Posterior cingulate gyrus (tissue), 11 donors: Measurements from ENCODE around the gene FNTB.
"Not testable (repeated sequence)": the region's sequence is repeated elsewhere in the genome, so short reads cannot be mapped to it uniquely, and the experiment has no call there.

ENCODE experiments used
- DNase-seq, 10 donors: peaks; one replicate each; pipeline versions ENCODE4 v3.0.0 to v3.0.0-alpha.2; 2020 to 2021; ENCODE audit warnings: mixed read lengths in 3 of 10
- intact Hi-C: fragments of 100-400 bp; cut with DNase I; formaldehyde crosslinking; loops from one replicate; pipeline ENCODE4 v1.15.1; 2023

Gene FNTB

DNA sequence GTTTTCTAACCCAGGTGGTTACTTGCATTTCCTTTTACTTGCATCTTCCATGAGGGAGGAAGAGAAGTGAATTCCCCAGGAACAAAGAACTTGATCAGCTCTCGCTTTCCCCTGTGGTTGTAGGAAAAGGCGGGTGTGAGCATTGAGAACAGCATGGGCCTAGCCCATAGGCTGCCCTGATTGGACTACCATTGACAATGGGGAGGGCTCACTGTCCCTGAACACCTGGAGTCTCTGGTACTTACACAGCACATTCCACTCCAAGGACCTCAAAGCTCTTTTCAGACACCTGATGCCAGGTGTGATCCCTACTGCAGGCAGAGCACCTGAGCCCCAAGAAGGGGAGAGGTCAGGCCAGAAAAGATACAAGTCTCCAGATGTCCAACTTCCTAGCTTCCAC lies 90.6 kb downstream of the FNTB start:
- intact Hi-C loops, result no loop called here
- DNase-seq, result no peak

DNA sequence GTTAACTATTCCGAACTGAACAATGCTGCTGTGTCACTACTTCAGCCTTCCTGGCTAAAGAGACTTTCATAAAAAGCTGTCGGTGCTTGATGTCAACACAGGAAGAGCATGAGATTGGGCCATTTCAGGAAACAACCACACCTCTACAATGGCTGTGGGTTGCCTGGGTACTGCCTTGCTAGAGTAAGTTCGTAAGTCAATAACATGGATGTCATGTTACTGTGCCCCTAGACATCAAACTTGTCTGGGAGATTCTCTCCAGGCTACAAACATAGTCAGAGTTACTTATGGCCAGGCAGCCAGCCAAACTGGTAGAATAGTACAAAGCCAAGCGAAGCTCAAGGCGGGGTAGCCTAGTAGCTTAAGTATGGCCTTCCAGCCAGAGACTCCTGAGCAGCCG lies 92.5 kb downstream of the FNTB start:
- intact Hi-C loops, result no loop called here
- no peak for DNase-seq

DNA sequence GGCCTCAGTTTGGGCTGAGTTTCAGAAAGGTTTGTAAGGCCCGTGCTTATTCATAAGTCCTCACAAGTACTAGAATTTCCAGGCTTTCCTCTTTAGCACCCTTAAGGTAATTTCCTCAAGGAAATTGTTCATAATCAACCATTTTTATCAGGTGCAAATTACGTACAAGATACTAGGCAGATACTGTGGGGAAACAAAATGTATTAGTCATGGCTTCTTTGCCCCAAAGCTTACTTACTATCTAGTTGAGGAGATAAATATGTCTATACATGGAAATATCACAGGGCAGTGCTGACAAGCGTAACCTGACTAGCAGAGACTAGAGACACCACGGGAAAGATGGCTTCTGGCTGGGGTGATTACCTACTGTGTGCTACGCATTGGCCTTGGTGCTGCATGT lies 93.1 kb downstream of the FNTB start:
- no peak for DNase-seq
- intact Hi-C loops, result no loop called here

DNA sequence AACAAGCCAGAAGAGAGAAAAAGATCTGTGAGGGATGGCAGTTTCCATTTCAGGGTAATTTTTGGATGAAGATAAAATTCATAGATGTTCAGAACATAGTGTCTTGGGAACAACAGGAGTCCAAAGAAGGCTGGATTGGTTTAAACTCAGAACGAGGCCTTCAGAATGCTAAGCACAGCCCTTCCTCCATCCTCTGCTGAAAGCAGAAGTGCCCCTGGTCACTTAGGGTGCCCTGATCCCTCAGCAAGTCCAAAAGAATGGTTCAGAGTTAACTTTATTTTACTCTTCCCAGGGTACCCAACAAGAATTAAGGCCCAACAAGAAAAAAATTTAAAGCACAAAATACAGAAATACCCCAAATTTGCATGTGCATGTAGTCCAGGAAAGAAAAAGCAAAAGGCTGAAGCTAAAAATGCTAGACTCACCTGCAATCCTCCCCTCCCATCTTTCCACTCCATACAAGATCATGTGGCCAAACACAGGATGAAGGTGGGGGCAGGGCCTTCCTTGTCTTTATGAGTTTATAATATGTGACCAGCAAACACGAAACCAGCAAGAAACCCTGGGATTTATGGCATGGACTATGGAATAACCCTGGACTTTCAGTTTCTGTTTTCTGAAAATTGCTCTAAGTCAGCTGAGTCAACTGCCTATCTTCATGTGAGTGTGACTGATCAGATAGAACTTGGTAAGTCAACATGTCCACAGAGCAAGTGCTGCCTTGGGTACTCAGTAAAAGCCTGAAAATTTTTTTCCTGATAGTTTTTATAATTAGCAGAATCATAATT lies 94.5 kb downstream of the FNTB start:
- no peak for DNase-seq
- intact Hi-C loops, result no loop called here

DNA sequence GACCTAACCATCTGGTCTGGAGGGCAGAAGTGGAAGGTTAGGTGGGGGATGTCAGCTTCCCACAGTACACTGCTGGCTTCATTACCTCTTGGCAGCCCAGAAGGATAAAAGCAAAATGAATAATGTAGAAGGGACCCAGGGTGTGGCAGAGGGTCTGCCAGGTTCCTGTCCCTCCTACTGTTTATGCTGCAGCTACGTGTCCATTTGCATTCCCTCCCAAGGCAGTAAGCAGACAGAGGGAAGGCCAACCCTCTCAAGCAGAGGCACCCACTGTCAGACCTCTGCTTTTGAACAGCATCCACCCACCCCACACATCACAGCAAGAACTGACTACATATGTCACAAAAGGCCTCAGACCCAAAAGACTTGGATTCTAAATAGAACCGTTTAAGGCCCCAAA lies 96.2 kb downstream of the FNTB start:
- intact Hi-C loops, result no loop called here
- no peak for DNase-seq

DNA sequence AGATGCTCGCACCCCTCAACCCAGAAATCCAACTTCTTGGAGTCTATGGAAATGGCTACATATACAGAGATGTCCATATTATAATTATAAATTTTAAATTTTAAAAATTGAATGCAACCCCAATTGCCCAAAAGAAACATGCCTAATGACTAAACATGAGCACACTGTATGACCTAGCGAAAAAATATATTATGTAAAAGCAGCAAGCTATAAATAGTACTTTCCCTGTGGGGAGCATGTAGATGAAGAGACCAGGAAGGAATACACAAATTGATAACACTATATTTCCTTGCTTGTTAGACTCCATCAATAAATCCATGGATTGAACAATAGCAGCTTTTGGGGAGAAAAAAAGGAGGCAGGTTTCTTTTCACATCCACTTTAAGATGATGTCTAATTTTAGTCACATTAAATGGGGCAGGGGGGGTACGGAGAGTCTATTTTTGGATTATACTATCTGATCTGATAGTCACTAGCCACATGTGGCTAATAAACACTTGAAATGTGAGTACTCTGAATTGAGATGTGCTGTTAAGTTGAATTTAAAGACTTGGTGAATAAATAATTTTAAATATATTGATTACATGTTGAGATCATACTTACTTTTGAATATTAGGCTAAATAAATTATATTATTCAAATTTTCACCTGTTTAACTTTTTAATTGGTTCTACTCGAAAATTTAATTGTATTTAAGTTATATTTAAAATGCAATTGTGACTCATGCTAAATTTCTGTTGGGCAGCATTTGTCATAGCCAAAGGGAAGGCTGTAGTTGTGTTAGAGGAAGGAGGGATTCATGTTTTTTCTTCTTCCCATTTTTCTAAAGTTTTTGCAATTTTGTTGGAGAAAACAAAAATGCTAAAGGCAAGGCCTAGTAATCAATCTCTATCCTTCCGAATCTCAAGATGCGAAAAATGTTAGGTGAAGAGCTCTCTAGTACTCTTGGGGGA lies 98.1 kb downstream of the FNTB start:
- no peak for DNase-seq
- intact Hi-C loops, result no loop called here

DNA sequence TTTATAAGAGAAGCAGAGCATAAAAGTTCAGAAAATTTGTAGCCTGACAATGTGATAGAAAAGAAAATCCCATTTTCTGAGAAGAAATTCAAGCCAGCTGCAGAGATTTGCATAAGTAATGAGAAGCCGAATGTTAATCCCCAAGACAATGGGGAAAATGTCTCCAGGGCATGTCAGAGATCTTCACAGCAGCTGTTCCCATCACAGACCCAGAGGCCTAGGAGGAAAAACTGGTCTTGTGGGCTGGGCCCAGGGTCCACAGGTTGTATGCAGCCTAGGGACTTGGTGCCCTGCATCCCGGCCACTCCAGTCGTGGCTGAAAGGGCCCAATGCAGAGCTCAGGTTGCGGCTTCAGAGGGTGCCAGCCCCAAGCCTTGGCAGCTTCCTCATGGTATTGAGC lies 100.0 kb downstream of the FNTB start:
- DNase-seq, intact Hi-C loops: not testable (repeated sequence)

DNA sequence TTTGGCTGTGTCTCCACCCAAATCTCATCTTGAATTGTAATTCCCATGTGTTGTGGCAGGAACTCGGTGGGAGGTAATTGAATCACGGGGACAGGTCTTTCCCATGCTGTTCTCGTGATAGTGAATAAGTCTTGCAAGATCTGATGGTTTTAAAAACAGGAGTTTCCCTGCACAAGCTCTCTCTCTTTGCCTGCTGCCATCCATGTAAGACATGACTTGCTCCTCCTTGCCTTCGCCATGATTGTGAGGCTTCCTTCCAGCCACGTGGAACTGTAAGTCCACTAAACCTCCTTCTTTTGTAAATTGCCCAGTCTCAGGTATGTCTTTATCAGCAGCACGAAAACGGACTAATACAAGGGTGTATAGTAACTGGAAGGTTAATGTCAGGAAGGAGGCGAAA lies 101.1 kb downstream of the FNTB start:
- intact Hi-C loops, DNase-seq: not testable (repeated sequence)

DNA sequence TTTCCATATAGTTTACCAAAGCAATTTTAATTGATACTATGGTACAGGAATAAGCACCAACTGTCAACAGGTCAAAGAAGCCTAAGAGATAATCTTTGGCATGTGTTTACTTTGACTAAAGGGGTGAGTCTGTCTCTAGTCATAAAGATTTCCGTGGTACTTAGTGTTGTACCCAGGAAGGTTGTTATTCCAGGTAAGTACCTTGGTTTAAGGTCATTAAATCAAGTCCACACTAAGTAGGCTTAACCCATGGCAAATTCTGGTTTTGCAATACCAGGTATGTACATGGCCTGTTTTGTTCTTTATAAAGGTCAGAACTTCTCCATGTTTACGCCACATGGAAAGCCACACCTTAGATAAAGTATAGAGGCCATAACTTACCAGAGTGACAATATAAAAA lies 105.7 kb downstream of the FNTB start:
- DNase-seq, result no peak
- intact Hi-C loops, result no loop called here

DNA sequence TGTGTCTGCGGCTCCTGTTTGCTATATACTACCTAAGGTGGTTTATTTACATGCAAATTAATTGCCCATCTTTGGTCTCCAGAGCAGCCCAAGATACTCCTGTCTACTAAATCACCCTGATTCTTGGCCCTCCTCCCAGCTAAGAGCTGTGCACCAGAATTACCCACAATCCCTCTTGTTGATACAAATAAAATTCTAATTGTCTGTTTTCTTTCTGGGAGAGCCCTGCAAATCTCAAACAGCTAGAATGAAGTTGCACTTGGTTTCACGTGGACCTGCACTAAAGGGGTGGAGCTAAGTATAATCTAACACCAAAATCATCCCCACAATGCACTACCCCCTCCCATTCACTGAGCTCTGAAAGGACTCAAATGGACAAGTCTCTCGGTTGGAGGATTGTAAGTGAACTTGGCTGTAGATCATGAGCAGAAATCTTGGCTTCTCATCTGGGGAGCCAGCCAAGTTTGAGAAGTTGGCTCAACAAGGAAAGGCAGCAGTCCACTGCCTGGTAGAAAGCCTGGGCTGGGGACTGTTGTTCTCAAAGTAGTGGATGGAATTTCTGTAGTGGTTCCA lies 109.0 kb downstream of the FNTB start:
- peak in 6 of 10 donors; percentile 23 to 78 (median 40) for DNase-seq
- intact Hi-C loops, result no loop called here

DNA sequence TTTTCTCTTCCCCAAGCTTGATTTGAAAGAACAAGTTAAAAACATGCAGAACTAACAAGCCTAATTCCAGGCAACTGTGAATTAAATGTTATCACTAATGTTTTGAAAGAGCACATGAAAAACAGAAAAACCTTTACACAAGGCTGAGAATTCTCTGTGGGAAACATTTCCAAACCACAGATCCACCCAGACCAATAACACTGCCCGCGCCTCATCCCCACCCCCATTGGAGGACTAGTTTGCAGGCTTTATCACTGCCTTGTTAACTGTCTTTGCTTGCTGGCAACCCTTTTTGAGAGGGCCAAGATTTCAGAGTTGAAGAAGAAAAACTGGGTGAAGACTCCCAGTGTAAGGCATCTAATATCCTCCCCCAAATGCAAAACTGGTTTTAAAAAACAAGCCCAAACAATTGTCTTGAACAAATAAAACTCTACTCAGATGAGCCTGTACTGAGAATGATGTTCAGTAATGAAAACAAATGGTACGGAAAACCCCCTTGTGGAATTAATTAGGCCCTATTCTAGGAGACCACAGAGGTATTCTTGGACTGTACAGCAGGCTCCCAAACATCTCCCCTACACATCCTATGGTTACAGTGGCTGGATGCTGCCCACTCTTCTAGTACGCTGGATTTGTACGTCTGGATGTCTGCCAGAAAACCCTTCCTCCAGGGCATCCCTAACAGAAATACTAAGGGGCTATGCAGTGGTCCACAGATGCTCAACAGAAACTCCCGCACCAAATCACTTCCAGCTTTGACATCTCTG lies 109.8 kb downstream of the FNTB start:
- no peak for DNase-seq
- intact Hi-C loops, result no loop called here

DNA sequence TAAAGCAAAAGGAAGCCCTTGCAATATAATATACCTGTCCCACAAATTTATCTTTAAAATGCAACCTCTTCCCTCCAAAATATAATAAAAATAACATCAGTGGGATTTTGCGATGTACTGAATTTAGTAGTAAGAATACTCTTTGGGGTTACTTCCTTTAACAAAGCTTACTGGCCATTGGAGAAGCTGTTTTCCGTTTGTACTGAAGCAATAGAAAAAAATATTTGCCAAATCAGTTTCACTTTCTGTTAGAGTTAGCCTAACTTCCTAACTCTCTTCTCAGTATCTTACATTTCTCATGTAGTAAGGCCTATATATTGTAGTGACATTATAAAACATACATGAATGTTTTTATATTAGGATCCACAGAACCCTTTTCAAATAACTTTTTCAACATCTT lies 111.9 kb downstream of the FNTB start:
- no peak for DNase-seq
- intact Hi-C loops, result no loop called here

DNA sequence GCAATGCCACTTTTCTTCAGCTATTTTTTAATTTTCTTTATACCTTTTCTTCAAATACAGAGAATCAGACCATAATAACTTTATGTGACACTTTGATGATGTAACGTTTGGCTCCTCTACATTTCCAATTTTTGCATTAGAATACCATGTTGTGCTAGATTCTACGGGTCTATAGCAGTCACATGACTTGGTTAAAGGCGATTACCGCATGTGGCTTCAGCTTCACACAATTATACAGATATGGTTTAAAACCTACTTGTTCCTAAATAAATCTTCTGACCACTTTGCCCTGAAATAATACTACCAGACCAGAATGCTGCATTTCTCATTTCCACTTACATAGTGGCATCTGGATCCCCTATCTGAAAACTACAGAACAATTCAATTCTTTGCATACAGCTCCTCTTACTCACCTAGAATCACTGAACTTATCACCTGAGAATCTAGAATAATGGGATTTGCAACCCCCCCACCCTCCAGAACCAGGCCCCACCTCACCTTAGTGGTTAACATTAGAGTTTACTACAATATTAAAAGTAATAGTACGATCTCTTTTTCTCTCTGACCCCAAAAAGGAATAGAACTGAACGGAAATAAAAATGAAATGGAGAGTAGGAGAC lies 114.3 kb downstream of the FNTB start:
- intact Hi-C loops, result loop anchor here (5.0 kb wide), 1 partner anchor 311 kb away; the partner anchor contains the start of gene FUT8

DNA sequence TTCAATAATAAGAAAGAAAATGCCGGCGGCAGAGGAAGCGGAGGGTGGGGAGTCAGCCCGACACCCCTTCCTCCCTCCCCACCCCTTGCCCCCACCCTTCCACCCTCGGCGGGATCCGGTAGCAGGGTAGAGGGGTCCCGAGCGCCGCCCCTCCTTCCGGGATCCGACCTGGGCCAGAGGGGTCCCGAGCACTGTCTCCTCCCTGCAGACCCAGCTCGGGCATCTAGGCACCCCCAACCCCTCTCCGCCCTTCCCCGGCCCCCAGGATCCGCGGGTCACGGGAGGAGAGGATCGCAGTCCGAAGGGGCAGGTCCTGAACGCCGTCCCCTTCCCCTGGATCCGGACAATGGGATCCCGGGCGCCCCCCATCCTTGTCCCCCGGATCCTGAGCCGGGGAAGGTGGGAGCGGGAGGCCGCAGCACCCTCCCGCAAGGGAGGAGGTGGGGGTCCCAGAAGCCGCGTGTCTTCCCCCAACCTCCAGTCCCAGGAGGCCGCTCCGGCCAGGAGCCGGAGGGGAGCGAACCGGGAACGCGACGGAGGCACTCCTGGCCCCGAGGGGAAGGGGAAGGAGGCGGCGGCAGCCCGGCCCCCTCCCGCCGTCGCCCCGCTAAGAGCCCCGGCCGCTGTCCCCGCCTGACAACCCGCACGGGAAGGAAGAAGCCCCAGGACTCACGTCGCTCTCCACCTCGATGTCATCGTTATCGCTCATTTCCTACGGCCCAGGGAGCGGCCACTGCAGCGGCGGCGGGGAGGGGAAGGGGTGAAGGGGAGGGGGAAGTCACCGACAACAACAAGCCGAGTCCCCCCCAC lies 115.1 kb downstream of the FNTB start:
- DNase-seq, result peak in 2 of 10 donors; percentile 8 to 86

More for the DNA sequence above, 114.3 kb downstream of the FNTB start:
- no peak for DNase-seq

DNA sequence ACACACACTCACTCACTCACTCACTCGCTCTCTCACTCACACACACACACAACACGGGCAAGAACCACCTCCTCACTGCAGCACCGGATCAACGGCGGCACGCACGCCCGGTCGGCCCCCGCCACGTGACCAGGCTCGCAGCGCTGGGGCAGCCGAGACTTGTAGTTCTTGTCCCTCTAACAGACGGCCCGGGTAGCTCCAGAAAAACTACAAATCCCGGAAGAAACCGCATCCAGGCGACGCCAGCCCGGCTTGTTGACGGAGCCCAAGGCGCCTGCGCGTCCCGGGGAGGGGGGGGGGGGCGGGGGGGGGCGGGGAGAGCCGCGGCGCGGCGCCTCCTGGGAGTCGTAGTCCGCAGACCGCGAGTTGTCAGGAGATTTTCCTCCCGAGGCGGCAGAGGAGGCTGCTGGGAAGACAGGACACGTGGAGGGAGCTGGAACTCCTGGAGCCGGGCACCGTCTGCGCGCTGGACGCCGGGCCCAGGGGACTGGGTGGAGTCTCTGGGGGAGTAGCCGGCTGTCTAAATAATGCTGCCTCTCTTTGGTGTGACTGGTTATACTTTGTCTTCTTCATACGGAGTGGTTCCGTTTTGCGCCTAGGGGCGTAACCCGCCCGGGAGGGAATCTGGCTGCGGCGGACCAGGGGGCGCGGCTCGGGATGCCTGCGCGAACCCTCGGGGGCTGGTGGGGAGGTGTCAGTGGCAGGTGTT lies 115.9 kb downstream of the FNTB start, which contains the start of gene MAX:
Gene MAX (minus strand): TSS at position 77 of the 709 bp plus-strand sequence. CDS start 178 bp downstream, outside the sequence.
- intact Hi-C loops, result loop anchor here (2.0 to 5.0 kb wide), 2 partner anchors 116 to 310 kb away; partner anchors contain the start of genes FNTB and FUT8
- peak; percentile 98 to 100 (median 99) for DNase-seq

More for the DNA sequence above, 115.1 kb downstream of the FNTB start:
- intact Hi-C loops, result loop anchor here (2.0 to 5.0 kb wide), 2 partner anchors 115 to 310 kb away; partner anchors contain the start of genes FNTB and FUT8

DNA sequence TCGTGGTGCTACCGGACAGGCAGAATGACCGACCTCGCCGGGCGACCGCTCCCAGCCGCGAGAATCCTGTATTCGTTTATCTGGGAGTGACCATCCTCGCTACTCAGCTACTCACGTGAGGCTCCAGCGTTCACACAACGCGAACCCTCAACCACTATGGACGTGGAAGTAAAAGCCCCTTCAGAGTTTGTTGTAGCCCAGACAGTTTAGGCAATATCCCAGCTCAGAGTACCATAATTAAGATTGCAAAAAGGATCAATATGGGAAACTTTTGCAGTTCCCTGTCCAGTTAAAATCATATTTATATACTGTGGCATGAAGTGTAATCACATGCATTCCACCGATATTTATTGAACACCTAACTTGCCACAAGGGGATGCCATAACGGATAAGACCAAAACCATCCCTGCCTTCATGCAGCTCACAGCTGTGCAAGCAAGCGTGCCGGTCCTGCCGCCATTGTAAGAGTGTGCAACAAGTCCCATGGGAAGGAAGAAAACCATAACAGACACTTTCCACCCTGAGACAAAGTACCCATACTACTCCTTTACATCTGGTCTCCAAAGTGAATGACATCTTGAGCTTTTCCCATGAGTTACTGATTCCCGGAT lies 116.6 kb downstream of the FNTB start:
- DNase-seq, result peak in 1 of 10 donors; percentile 42

DNA sequence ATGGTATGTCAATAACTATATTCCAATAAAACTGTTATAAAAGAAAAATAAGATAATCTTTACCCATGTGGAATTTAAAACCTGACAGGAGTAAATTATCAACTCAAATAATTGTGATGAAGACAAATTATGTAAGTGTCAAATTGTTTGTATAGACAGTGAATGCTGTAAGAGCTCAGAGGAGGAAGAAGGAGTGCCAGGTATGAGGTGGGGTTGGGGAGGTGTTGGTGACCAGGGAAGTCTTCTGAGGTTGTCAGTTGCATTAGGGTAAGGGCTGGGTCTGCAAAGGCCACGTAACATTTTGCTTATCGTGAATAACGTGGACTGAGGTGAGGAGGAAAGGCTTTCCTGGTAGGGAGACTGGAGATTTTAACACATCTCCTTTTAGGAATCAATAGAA lies 118.1 kb downstream of the FNTB start:
- intact Hi-C loops, result loop anchor here (5.0 kb wide), 1 partner anchor 308 kb away; the partner anchor contains the start of gene FUT8
- no peak for DNase-seq

More for the DNA sequence above, 116.6 kb downstream of the FNTB start:
- intact Hi-C loops, result loop anchor here (2.0 to 5.0 kb wide), 2 partner anchors 116 to 309 kb away; partner anchors contain the start of genes FNTB and FUT8
